Kidney (tissue), 14 donors: Measurements from ENCODE around the gene PPP1R14D. TPM values are rescaled to one million over a fixed set of nuclear protein-coding genes. Genes with fewer than 3 reads are reported as not detected.

Experiments used
- DNase-seq, 5 donors: peaks; one replicate each; pipeline ENCODE4 v3.0.0-alpha.2; 2013 to 2020
- FAIRE-seq: peaks from 2 replicates; lab custom pipeline; 2012; peaks lifted over from hg19 to GRCh38; lab: Jason Lieb, UNC
- H3K27ac ChIP-seq, 2 donors: one replicate each; pipeline ENCODE4 v1.7.0; 2013; ENCODE audit warnings: low read depth in 2 of 2, low read length in 2 of 2, inconsistent platforms in 1 of 2
- H3K27me3 ChIP-seq: one replicate; pipeline ENCODE4 v1.7.1; 2013; ENCODE audit warnings: low read length, inconsistent platforms; ENCODE audit not compliant: control insufficient read depth, insufficient read depth
- H3K36me3 ChIP-seq, 3 donors: one replicate each; pipeline versions ENCODE4 v1.7.0 to v1.7.1; 2013; ENCODE audit warnings: low read length in 3 of 3, control low read depth in 1 of 3, inconsistent platforms in 1 of 3; ENCODE audit not compliant: insufficient read depth in 3 of 3, control insufficient read depth in 2 of 3
- H3K4me1 ChIP-seq, 3 donors: one replicate each; pipeline versions ENCODE4 v1.7.0 to v1.7.1; 2013; ENCODE audit warnings: low read length in 3 of 3, inconsistent platforms in 1 of 3, low read depth in 1 of 3; ENCODE audit not compliant: control insufficient read depth in 2 of 3, insufficient read depth in 2 of 3
- H3K4me3 ChIP-seq, 3 donors: one replicate each; pipeline versions ENCODE4 v1.7.0 to v1.8.1; 2013; ENCODE audit warnings: low read length in 3 of 3, control low read depth in 1 of 3, inconsistent platforms in 1 of 3
- H3K9ac ChIP-seq, 3 donors: one replicate each; pipeline versions ENCODE4 v1.7.0 to v1.7.1; 2013; ENCODE audit warnings: low read length in 3 of 3, control low read depth in 1 of 3, inconsistent platforms in 1 of 3
- H3K9me3 ChIP-seq, 3 donors: one replicate each; pipeline versions ENCODE4 v1.7.0 to v1.7.1; 2013; ENCODE audit warnings: low read length in 3 of 3, control low read depth in 1 of 3, inconsistent platforms in 1 of 3; ENCODE audit not compliant: control insufficient read depth in 2 of 3, insufficient read depth in 1 of 3
- intact Hi-C: fragments of 100-400 bp; cut with DNase I; formaldehyde crosslinking; loops from one replicate; pipeline ENCODE4 v1.11.1; 2022
- polyA plus RNA-seq: library from polyadenylated mRNA; stranded (reverse); fragments of 350-450 nt; fragmentation: Illumina TruSeq; extraction: RNeasy Lipid Tissue Mini Kit (QIAGEN cat#74804); gene quantifications from one replicate; pipeline ENCODE4 v1.2.3, GENCODE V29; 2014; ENCODE audit warnings: low read depth, low replicate concordance; ENCODE audit not compliant: insufficient read depth
- total RNA-seq: library from RNA; stranded (reverse); fragmentation: NEBNext Ultra II Directional; extraction: Animal tissue kit (Norgen Biotek cat#: 25700); gene quantifications from one replicate; pipeline ENCODE4 v1.2.1, GENCODE V29; 2021
- TF ChIP-seq, protein P1 (sequence below): IDR thresholded peaks from 3 replicates; pipeline ENCODE4 v1.5.1; 2012; ENCODE audit warnings: mild to moderate bottlenecking, moderate library complexity, borderline replicate concordance; ENCODE audit not compliant: insufficient read depth; ENCODE audit errors: extremely low read depth
- donor health status: control.
- donor health status: control.
- donor health status: control.
- donor health status: control.
- donor health status: control.
- donor health status: DM: yes; HTN: yes; CAD: no.
- donor health status: Normal renal cell carcinoma (clear cell type).

PPP1R14D gene
- total and polyA plus RNA-seq, 2 donors from 2014 or later: 4.0 TPM; not detected in 1

DNA sequence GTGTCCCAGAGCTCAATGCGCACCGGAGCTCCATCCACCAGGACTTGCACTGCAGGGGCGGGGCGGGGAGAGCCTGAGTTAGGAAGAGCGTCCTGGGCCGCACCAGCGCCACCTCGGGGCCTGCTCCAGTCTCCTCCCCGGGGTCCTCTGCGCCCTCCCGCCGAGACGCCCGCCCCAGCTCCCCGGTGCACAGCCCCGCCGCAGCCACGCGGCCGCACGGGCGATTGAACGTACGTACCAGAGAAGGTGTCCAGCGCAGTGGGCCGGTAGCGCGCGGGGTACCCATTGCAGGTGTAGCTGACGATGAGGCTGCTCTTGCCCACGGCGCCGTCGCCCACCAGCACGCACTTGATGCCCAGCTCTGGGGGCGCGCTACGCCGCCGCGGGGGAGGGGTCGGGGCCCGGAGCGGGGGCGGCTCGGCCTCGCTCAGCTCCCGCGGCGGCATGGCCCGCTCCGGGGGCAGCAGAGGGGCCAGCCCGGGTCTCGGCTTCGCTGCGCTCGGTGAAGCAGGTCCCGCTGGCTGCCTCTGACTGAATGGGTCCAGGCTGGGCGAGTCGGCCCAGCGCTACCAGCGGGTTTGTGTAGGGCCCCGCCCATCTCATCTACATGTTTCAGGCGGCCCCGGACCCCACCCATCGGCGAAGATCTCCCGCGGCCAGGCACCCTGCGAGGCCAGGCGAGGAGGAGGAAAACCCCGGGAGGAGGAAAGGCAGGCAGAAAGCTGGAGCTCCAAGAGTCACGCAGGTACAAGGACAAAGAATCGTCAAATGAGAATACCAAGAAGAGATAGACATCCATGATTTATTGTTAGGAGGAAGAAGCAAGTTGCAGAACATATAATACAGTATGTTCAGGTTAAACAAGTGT lies 45.4 kb upstream of the PPP1R14D start, which contains the start of gene RHOV:
TSS of gene RHOV (minus strand) at position 541 of the 868 bp plus-strand sequence. CDS start at position 446, 95 bp downstream.
- TF ChIP-seq, protein P1, sequence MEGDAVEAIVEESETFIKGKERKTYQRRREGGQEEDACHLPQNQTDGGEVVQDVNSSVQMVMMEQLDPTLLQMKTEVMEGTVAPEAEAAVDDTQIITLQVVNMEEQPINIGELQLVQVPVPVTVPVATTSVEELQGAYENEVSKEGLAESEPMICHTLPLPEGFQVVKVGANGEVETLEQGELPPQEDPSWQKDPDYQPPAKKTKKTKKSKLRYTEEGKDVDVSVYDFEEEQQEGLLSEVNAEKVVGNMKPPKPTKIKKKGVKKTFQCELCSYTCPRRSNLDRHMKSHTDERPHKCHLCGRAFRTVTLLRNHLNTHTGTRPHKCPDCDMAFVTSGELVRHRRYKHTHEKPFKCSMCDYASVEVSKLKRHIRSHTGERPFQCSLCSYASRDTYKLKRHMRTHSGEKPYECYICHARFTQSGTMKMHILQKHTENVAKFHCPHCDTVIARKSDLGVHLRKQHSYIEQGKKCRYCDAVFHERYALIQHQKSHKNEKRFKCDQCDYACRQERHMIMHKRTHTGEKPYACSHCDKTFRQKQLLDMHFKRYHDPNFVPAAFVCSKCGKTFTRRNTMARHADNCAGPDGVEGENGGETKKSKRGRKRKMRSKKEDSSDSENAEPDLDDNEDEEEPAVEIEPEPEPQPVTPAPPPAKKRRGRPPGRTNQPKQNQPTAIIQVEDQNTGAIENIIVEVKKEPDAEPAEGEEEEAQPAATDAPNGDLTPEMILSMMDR: no peak
- Histone ChIP-seq H3K4me1 (peaks cover 0 to 7% (median 0%) of the 10 kb centered on the region in 3 donors), H3K4me3 (peak within 1 kb of the TSS in 2 of 3 donors; percentile 37 to 54), H3K27ac (no peak within 1 kb of the TSS), H3K9ac (peak within 1 kb of the TSS in 1 of 3 donors; percentile 40), H3K36me3 (no peaks in the 10 kb centered on the region), H3K27me3 (no peaks in the 10 kb centered on the region), H3K9me3 (no peaks in the 10 kb centered on the region)
- peak; percentile 83 to 90 (median 88) for DNase-seq
- FAIRE-seq: no peak
- intact Hi-C loops: no loop called here

- Histone ChIP-seq H3K4me3 (peak overlapping the region in 1 of 3 donors; percentile 54), H3K27me3 (no peaks in the 10 kb centered on the region), H3K36me3 (no peaks in the 10 kb centered on the region), H3K4me1 (peaks cover 0 to 7% (median 0%) of the 10 kb centered on the region in 3 donors), H3K9me3 (no peaks in the 10 kb centered on the region), H3K9ac (peak overlapping the region in 1 of 3 donors; percentile 19), H3K27ac (peak overlapping the region; percentile 22 to 72)
- FAIRE-seq (no peak), DNase-seq (peak in 1 of 5 donors; percentile 60)
- intact Hi-C loops: no loop called here
- TF ChIP-seq, protein P1: no peak
Observed at GRCh38 chr15:40872791-40873693, 44.5 kb upstream of the PPP1R14D start.

DNA sequence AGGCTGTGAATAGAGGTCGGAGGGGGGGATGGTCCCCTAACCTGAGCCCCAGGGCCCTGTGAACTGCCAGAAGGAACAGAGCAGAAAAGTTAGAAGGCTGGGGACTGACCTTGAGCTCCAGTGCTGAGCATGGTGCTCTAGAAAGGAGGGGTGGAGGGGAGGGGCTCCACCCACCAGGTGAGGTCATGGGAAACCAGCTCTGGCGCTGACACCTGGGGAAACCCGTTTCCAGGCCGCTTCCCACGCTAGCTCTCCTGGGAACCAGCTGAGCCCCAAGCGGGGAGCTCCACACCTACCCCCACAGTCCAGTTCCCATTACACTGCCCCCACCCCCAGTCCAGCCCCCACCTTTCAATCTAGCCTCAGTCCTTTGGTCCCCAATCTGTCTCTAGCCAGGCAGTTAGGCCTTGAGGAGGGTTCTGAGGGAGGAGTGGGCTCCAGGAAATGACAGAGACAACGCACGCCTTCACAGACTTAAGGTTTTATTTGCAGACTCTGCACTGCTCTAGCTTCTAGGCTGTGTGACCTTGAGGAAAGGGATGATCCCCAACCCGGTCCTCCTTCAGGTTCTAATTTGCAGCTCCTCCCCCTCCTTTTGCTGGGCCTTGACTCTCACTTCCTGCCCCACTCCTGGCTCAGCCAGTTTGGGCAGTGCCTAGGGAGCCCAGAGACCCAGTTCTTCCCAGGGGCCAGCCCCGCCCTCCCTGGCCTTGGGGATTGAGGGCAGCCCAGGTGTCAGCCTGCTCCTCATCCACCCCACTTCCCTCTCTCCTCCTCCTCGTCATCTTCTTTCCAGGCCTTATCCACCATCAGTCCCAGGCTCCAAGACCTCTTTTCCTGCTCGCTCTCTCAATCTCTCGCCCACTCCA lies 43.5 kb upstream of the PPP1R14D start:
- H3K4me3 ChIP-seq: no peak overlapping the region
- TF ChIP-seq, protein P1: no peak
- no peaks in the 10 kb centered on the region for H3K36me3 ChIP-seq
- intact Hi-C loops: no loop called here
- peaks cover 0 to 7% (median 0%) of the 10 kb centered on the region in 3 donors for H3K4me1 ChIP-seq
- no peaks in the 10 kb centered on the region for H3K27me3 ChIP-seq
- peak overlapping the region in 1 of 3 donors; percentile 29 for H3K9ac ChIP-seq
- FAIRE-seq: no peak
- no peaks in the 10 kb centered on the region for H3K9me3 ChIP-seq
- peak overlapping the region; percentile 26 to 76 for H3K27ac ChIP-seq
- peak; percentile 73 to 89 (median 81) for DNase-seq
